ENCODE measurements around the gene ING4. TPM values are rescaled to one million over a fixed set of nuclear protein-coding genes. Genes with fewer than 3 reads are reported as not detected.

The ING4 gene
- total and polyA plus RNA-seq, 2 experiments from 2014 or later: 31.7 to 43.5 TPM

GRCh38 chr12:6635375-6635855, 27.5 kb downstream of the ING4 start:
- in situ Hi-C loops (cut with MboI): no loop called here
- no peaks in the 10 kb centered on the region for H3K9me3 ChIP-seq (ENCODE audit: low read depth)
- no peak overlapping the region for H3K4me3 ChIP-seq
- H4K20me1 ChIP-seq (ENCODE audit: insufficient read depth): no peaks in the 10 kb centered on the region
- peak overlapping the region; percentile 43 for H2AFZ ChIP-seq
- peak overlapping the region; percentile 14; the same call in 1 of the 2 replicates for H3K9ac ChIP-seq
- H3K27me3 ChIP-seq (replicated peaks; ENCODE audit: insufficient read depth): no peaks in the 10 kb centered on the region
- TF ChIP-seq EZH2 (IDR thresholded peaks at IDR 0.05; ENCODE audit: insufficient read depth, poor library complexity, severe bottlenecking): no peak
- H3K27ac ChIP-seq: no peak overlapping the region
- DNase-seq: peak; percentile 22
- 59 to 80% methylated on average over 4 to 5 of the region's 5 CpGs for WGBS, 2 experiments (ENCODE audit: low coverage in 1 of 2, low lambda C conversion rate in 2 of 2, missing lambda C conversion rate in 2 of 2)
- no peaks in the 10 kb centered on the region for H3K79me2 ChIP-seq (ENCODE audit: insufficient read depth)
- H3K9me2 ChIP-seq (ENCODE audit: insufficient read depth): no peaks in the 10 kb centered on the region
- no peaks in the 10 kb centered on the region for H3K36me3 ChIP-seq (ENCODE audit: low read depth)
- no peaks in the 10 kb centered on the region for H3F3A ChIP-seq (ENCODE audit: insufficient read depth)
- no peak overlapping the region for H3K4me2 ChIP-seq (ENCODE audit: unreplicated experiment)
- H3K4me1 ChIP-seq (ENCODE audit: insufficient read depth): peaks cover 8% of the 10 kb centered on the region; the same call in 1 of the 2 replicates

- in situ Hi-C loops (cut with MboI): no loop called here
- no peaks in the 10 kb centered on the region for H3K9me3 ChIP-seq (ENCODE audit: low read depth)
- no peaks in the 10 kb centered on the region for H3K79me2 ChIP-seq (ENCODE audit: insufficient read depth)
- H3F3A ChIP-seq (ENCODE audit: insufficient read depth): no peaks in the 10 kb centered on the region
- no peaks in the 10 kb centered on the region for H4K20me1 ChIP-seq (ENCODE audit: insufficient read depth)
- TF ChIP-seq EZH2phosphoT487 (IDR thresholded peaks at IDR 0.05; ENCODE audit: insufficient read depth, low read depth) (no peak), EZH2 (IDR thresholded peaks at IDR 0.05; ENCODE audit: insufficient read depth, poor library complexity, severe bottlenecking) (no peak)
- H3K4me1 ChIP-seq (ENCODE audit: insufficient read depth): peaks cover 8% of the 10 kb centered on the region; the same call in 1 of the 2 replicates
- no peaks in the 10 kb centered on the region for H3K27me3 ChIP-seq (replicated peaks; ENCODE audit: insufficient read depth)
- DNase-seq: no peak
- 75 to 76% methylated on average over 20 to 21 of the region's 21 CpGs for WGBS, 2 experiments (ENCODE audit: low coverage in 1 of 2, low lambda C conversion rate in 2 of 2, missing lambda C conversion rate in 2 of 2)
- no peak overlapping the region for H2AFZ ChIP-seq
- H3K9me2 ChIP-seq (ENCODE audit: insufficient read depth): no peaks in the 10 kb centered on the region
- H3K4me3 ChIP-seq: no peak overlapping the region
- no peak overlapping the region for H3K4me2 ChIP-seq (ENCODE audit: unreplicated experiment)
- H3K36me3 ChIP-seq (ENCODE audit: low read depth): no peaks in the 10 kb centered on the region
- H3K9ac ChIP-seq: no peak overlapping the region
- H3K27ac ChIP-seq: no peak overlapping the region
These were observed 30.6 kb downstream of the ING4 start for GRCh38 chr12:6632026-6632983.

GRCh38 chr12:6631549-6631961, 31.4 kb downstream of the ING4 start:
- Histone ChIP-seq H3K4me1 (ENCODE audit: insufficient read depth) (peaks cover 8% of the 10 kb centered on the region; the same call in 1 of the 2 replicates), H3K36me3 (ENCODE audit: low read depth) (no peaks in the 10 kb centered on the region), H3K27ac (no peak overlapping the region), H3K79me2 (ENCODE audit: insufficient read depth) (no peaks in the 10 kb centered on the region), H2AFZ (no peak overlapping the region), H4K20me1 (ENCODE audit: insufficient read depth) (no peaks in the 10 kb centered on the region), H3K4me2 (ENCODE audit: unreplicated experiment) (no peak overlapping the region), H3K27me3 (replicated peaks; ENCODE audit: insufficient read depth) (no peaks in the 10 kb centered on the region), H3K4me3 (no peak overlapping the region), H3K9me2 (ENCODE audit: insufficient read depth) (no peaks in the 10 kb centered on the region), H3K9ac (no peak overlapping the region), H3K9me3 (ENCODE audit: low read depth) (no peaks in the 10 kb centered on the region), H3F3A (ENCODE audit: insufficient read depth) (no peaks in the 10 kb centered on the region)
- WGBS, 2 experiments (ENCODE audit: low coverage in 1 of 2, low lambda C conversion rate in 2 of 2, missing lambda C conversion rate in 2 of 2): 69 to 78% methylated on average over 2 to 3 of the region's 3 CpGs
- DNase-seq: no peak
- TF ChIP-seq EZH2 (IDR thresholded peaks at IDR 0.05; ENCODE audit: insufficient read depth, poor library complexity, severe bottlenecking) (no peak), EZH2phosphoT487 (IDR thresholded peaks at IDR 0.05; ENCODE audit: insufficient read depth, low read depth) (no peak)
- in situ Hi-C loops (cut with MboI): no loop called here

GRCh38 chr12:6630736-6631135, 32.2 kb downstream of the ING4 start:
- no peaks in the 10 kb centered on the region for H4K20me1 ChIP-seq (ENCODE audit: insufficient read depth)
- H3K4me2 ChIP-seq (ENCODE audit: unreplicated experiment): no peak overlapping the region
- no peak overlapping the region for H2AFZ ChIP-seq
- in situ Hi-C loops (cut with MboI): no loop called here
- H3F3A ChIP-seq (ENCODE audit: insufficient read depth): no peaks in the 10 kb centered on the region
- no peaks in the 10 kb centered on the region for H3K27me3 ChIP-seq (replicated peaks; ENCODE audit: insufficient read depth)
- TF ChIP-seq EZH2 (IDR thresholded peaks at IDR 0.05; ENCODE audit: insufficient read depth, poor library complexity, severe bottlenecking) (no peak), EZH2phosphoT487 (IDR thresholded peaks at IDR 0.05; ENCODE audit: insufficient read depth, low read depth) (no peak)
- 34 to 36% methylated on average over 5 of the region's 5 CpGs for WGBS, 2 experiments (ENCODE audit: low coverage in 1 of 2, low lambda C conversion rate in 2 of 2, missing lambda C conversion rate in 2 of 2)
- H3K9me3 ChIP-seq (ENCODE audit: low read depth): no peaks in the 10 kb centered on the region
- peaks cover 2% of the 10 kb centered on the region; the same call in 1 of the 2 replicates for H3K4me1 ChIP-seq (ENCODE audit: insufficient read depth)
- H3K9me2 ChIP-seq (ENCODE audit: insufficient read depth): no peaks in the 10 kb centered on the region
- no peak overlapping the region for H3K4me3 ChIP-seq
- H3K9ac ChIP-seq: no peak overlapping the region
- H3K36me3 ChIP-seq (ENCODE audit: low read depth): no peaks in the 10 kb centered on the region
- no peak overlapping the region for H3K27ac ChIP-seq
- no peak for DNase-seq
- no peaks in the 10 kb centered on the region for H3K79me2 ChIP-seq (ENCODE audit: insufficient read depth)

All from GM23248 (cell line).